Fibroblast of lung (primary cell): ENCODE results near the gene WDCP.

Source experiments
- CTCF ChIP-seq, 2 donors: IDR thresholded peaks in 1 of 2; conservative IDR thresholded peaks in 1 of 2; 1 replicate in 1 of 2; 2 replicates in 1 of 2; pipeline ENCODE4 v1.5.1; 2011 to 2012; ENCODE audit warnings: low read length in 2 of 2, control low read depth in 1 of 2, inconsistent platforms in 1 of 2, low read depth in 1 of 2, mild to moderate bottlenecking in 1 of 2
- EZH2 ChIP-seq: IDR thresholded peaks from 2 replicates; pipeline ENCODE4 v1.5.1; 2012; ENCODE audit warnings: low read length, control low read depth, mild to moderate bottlenecking; ENCODE audit errors: missing control alignments

- no peak for TF ChIP-seq CTCF (conservative IDR thresholded peaks at IDR 0.05 in 1 of 2, IDR thresholded peaks at IDR 0.05 in 1 of 2; ENCODE audit: low read depth in 1 of 2, low read length in 2 of 2)
- TF ChIP-seq EZH2: no peak
Observed at GRCh38 chr2:24009367-24009679, 37.9 kb downstream of the WDCP start.
